HFF-Myc (cell line): ENCODE results near the gene SPIRE2.

Experiments used
- DNase-seq: peaks from one replicate; pipeline ENCODE4 v3.0.0-alpha.2; 2011; ENCODE audit warnings: low read depth; ENCODE audit errors: extremely low read depth
- H3K4me3 ChIP-seq: replicated peaks from 2 replicates; pipeline ENCODE4 v1.5.1; 2011; ENCODE audit warnings: low read depth, mild to moderate bottlenecking, control low read depth, low read length
- TF ChIP-seq, protein P1 (sequence below): IDR thresholded peaks from 2 replicates; pipeline ENCODE4 v1.5.1; 2012; ENCODE audit warnings: mild to moderate bottlenecking, low read depth, low read length, control low read depth; ENCODE audit errors: missing control alignments

SPIRE2 gene

DNA sequence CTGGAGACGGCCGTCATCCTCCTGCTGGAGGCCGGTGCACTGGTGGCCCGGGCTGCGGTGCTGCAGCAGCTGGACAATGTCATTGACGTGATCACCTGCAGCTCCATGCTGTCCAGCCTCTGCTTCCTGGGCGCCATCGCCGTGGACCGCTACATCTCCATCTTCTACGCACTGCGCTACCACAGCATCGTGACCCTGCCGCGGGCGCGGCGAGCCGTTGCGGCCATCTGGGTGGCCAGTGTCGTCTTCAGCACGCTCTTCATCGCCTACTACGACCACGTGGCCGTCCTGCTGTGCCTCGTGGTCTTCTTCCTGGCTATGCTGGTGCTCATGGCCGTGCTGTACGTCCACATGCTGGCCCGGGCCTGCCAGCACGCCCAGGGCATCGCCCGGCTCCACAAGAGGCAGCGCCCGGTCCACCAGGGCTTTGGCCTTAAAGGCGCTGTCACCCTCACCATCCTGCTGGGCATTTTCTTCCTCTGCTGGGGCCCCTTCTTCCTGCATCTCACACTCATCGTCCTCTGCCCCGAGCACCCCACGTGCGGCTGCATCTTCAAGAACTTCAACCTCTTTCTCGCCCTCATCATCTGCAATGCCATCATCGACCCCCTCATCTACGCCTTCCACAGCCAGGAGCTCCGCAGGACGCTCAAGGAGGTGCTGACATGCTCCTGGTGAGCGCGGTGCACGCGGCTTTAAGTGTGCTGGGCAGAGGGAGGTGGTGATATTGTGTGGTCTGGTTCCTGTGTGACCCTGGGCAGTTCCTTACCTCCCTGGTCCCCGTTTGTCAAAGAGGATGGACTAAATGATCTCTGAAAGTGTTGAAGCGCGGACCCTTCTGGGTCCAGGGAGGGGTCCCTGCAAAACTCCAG lies 91.5 kb downstream of the SPIRE2 start:
- no peak overlapping the region for H3K4me3 ChIP-seq
- no peak for DNase-seq
- TF ChIP-seq, protein P1, sequence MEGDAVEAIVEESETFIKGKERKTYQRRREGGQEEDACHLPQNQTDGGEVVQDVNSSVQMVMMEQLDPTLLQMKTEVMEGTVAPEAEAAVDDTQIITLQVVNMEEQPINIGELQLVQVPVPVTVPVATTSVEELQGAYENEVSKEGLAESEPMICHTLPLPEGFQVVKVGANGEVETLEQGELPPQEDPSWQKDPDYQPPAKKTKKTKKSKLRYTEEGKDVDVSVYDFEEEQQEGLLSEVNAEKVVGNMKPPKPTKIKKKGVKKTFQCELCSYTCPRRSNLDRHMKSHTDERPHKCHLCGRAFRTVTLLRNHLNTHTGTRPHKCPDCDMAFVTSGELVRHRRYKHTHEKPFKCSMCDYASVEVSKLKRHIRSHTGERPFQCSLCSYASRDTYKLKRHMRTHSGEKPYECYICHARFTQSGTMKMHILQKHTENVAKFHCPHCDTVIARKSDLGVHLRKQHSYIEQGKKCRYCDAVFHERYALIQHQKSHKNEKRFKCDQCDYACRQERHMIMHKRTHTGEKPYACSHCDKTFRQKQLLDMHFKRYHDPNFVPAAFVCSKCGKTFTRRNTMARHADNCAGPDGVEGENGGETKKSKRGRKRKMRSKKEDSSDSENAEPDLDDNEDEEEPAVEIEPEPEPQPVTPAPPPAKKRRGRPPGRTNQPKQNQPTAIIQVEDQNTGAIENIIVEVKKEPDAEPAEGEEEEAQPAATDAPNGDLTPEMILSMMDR, result no peak

DNA sequence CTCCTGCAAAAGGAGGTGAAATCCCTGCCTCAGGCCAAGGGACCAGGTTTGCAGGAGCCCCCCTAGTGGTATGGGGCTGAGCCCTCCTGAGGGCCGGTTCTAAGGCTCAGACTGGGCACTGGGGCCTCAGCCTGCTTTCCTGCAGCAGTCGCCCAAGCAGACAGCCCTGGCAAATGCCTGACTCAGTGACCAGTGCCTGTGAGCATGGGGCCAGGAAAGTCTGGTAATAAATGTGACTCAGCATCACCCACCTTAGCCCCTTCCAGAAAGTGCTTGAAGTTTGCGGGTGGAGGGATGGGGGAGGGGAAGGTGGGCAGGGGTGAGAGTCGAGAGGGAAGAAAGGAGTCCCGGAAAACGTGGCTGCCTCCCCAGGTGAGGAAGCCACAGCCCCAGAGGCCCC lies 92.4 kb downstream of the SPIRE2 start:
- DNase-seq, result no peak
- H3K4me3 ChIP-seq, result no peak overlapping the region
- TF ChIP-seq, protein P1, result no peak
